Activated naive CD4-positive, alpha-beta T cell treated with Interleukin-2 at 50 U/mL for 16 hours (primary cell): ENCODE measurements around the gene IL19.

Experiments
- DNase-seq: peaks from one replicate; pipeline ENCODE4 v3.0.0-alpha.2; 2020

IL19 gene

GRCh38 chr1:206866062-206866461 lies 95.5 kb downstream of the IL19 start:
- no peak for DNase-seq

- DNase-seq, result no peak
Measured at GRCh38 chr1:206867239-206867638, 96.7 kb downstream of the IL19 start.

GRCh38 chr1:206867716-206868115 lies 97.1 kb downstream of the IL19 start:
- DNase-seq, result no peak

GRCh38 chr1:206868264-206868663 lies 97.7 kb downstream of the IL19 start:
- no peak for DNase-seq

GRCh38 chr1:206872139-206872538 lies 101.6 kb downstream of the IL19 start:
- DNase-seq, result no peak

GRCh38 chr1:206873603-206874188 lies 103.1 kb downstream of the IL19 start:
- DNase-seq, result no peak

GRCh38 chr1:206875752-206876377 lies 105.3 kb downstream of the IL19 start:
- DNase-seq, result no peak

- no peak for DNase-seq
Measured at GRCh38 chr1:206878456-206878855, 107.9 kb downstream of the IL19 start.

- DNase-seq, result no peak
Measured at GRCh38 chr1:206880314-206880713, 109.7 kb downstream of the IL19 start.

GRCh38 chr1:206882555-206882954 lies 112.0 kb downstream of the IL19 start:
- no peak for DNase-seq

GRCh38 chr1:206883160-206883559 lies 112.6 kb downstream of the IL19 start:
- no peak for DNase-seq

- no peak for DNase-seq
Measured at GRCh38 chr1:206883876-206884275, 113.3 kb downstream of the IL19 start.

- DNase-seq, result no peak
Measured at GRCh38 chr1:206885341-206886060, 114.9 kb downstream of the IL19 start.

GRCh38 chr1:206886831-206887230 lies 116.3 kb downstream of the IL19 start:
- no peak for DNase-seq

GRCh38 chr1:206887701-206888100 lies 117.1 kb downstream of the IL19 start:
- no peak for DNase-seq

GRCh38 chr1:206890125-206891060 lies 119.8 kb downstream of the IL19 start:
- DNase-seq, result no peak

- DNase-seq, result no peak
Measured at GRCh38 chr1:206891412-206891811, 120.8 kb downstream of the IL19 start.
